ENCODE measurements around the gene PLXNA4.

- no peak for TF ChIP-seq EZH2 (IDR thresholded peaks at IDR 0.05; ENCODE audit: low read depth, unreplicated experiment)
- TF ChIP-seq POLR2AphosphoS5 (IDR thresholded peaks at IDR 0.05; ENCODE audit: low read depth): no peak
- no peak for TF ChIP-seq CTCF (conservative IDR thresholded peaks at IDR 0.05; ENCODE audit: low read depth in 2 of 2)
- TF ChIP-seq REST (IDR thresholded peaks at IDR 0.05; ENCODE audit: unreplicated experiment): no peak
- no peak for TF ChIP-seq CREB1 (CRISPR knock-in tag; IDR thresholded peaks at IDR 0.05; ENCODE audit: low read depth)
- no peak for TF ChIP-seq EZH2phosphoT487 (IDR thresholded peaks at IDR 0.05; ENCODE audit: unreplicated experiment)
- TF ChIP-seq NANOG (IDR thresholded peaks at IDR 0.05; ENCODE audit: borderline replicate concordance): no peak
- TF ChIP-seq ETS1 (IDR thresholded peaks at IDR 0.05): no peak
- TF ChIP-seq, protein P1, sequence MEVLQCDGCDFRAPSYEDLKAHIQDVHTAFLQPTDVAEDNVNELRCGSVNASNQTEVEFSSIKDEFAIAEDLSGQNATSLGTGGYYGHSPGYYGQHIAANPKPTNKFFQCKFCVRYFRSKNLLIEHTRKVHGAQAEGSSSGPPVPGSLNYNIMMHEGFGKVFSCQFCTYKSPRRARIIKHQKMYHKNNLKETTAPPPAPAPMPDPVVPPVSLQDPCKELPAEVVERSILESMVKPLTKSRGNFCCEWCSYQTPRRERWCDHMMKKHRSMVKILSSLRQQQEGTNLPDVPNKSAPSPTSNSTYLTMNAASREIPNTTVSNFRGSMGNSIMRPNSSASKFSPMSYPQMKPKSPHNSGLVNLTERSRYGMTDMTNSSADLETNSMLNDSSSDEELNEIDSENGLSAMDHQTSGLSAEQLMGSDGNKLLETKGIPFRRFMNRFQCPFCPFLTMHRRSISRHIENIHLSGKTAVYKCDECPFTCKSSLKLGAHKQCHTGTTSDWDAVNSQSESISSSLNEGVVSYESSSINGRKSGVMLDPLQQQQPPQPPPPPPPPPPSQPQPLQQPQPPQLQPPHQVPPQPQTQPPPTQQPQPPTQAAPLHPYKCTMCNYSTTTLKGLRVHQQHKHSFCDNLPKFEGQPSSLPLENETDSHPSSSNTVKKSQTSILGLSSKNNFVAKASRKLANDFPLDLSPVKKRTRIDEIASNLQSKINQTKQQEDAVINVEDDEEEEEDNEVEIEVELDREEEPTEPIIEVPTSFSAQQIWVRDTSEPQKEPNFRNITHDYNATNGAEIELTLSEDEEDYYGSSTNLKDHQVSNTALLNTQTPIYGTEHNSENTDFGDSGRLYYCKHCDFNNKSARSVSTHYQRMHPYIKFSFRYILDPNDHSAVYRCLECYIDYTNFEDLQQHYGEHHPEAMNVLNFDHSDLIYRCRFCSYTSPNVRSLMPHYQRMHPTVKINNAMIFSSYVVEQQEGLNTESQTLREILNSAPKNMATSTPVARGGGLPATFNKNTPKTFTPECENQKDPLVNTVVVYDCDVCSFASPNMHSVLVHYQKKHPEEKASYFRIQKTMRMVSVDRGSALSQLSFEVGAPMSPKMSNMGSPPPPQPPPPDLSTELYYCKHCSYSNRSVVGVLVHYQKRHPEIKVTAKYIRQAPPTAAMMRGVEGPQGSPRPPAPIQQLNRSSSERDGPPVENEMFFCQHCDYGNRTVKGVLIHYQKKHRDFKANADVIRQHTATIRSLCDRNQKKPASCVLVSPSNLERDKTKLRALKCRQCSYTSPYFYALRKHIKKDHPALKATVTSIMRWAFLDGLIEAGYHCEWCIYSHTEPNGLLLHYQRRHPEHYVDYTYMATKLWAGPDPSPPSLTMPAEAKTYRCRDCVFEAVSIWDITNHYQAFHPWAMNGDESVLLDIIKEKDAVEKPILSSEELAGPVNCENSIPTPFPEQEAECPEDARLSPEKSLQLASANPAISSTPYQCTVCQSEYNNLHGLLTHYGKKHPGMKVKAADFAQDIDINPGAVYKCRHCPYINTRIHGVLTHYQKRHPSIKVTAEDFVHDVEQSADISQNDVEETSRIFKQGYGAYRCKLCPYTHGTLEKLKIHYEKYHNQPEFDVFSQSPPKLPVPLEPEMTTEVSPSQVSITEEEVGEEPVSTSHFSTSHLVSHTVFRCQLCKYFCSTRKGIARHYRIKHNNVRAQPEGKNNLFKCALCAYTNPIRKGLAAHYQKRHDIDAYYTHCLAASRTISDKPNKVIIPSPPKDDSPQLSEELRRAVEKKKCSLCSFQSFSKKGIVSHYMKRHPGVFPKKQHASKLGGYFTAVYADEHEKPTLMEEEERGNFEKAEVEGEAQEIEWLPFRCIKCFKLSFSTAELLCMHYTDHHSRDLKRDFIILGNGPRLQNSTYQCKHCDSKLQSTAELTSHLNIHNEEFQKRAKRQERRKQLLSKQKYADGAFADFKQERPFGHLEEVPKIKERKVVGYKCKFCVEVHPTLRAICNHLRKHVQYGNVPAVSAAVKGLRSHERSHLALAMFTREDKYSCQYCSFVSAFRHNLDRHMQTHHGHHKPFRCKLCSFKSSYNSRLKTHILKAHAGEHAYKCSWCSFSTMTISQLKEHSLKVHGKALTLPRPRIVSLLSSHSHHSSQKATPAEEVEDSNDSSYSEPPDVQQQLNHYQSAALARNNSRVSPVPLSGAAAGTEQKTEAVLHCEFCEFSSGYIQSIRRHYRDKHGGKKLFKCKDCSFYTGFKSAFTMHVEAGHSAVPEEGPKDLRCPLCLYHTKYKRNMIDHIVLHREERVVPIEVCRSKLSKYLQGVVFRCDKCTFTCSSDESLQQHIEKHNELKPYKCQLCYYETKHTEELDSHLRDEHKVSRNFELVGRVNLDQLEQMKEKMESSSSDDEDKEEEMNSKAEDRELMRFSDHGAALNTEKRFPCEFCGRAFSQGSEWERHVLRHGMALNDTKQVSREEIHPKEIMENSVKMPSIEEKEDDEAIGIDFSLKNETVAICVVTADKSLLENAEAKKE (CRISPR knock-in tag; IDR thresholded peaks at IDR 0.05): no peak
- no peak for TF ChIP-seq ZNF331 (CRISPR knock-in tag; IDR thresholded peaks at IDR 0.05; ENCODE audit: low read depth)
- TF ChIP-seq JUNB (IDR thresholded peaks at IDR 0.05; ENCODE audit: unreplicated experiment): no peak
- no peak for TF ChIP-seq STAT1 (IDR thresholded peaks at IDR 0.05; ENCODE audit: unreplicated experiment)
- TF ChIP-seq ZNF114 (CRISPR knock-in tag; IDR thresholded peaks at IDR 0.05): no peak
These were observed 465.6 kb downstream of the PLXNA4 start for GRCh38 chr7:132110692-132111091.

All from GM23338 (cell line).